Breast epithelium (tissue), 3 donors: ENCODE results near the gene NEK10.

Experiments
- POLR2A ChIP-seq: fragments of 450-650 bp; IDR thresholded peaks from one replicate; pipeline ENCODE4 v1.6.1; 2016; ENCODE audit warnings: antibody characterized with exemption, mild to moderate bottlenecking, moderate library complexity
- POLR2AphosphoS5 ChIP-seq, 3 donors: sonication (generic); formaldehyde crosslinking; IDR thresholded peaks; one replicate each; pipeline ENCODE4 v1.6.1; 2017; ENCODE audit warnings: antibody characterized with exemption in 3 of 3
- TF ChIP-seq, protein P1 (sequence below), 3 donors: fragments of 450-650 bp; IDR thresholded peaks; one replicate each; pipeline ENCODE4 v1.5.1; 2016 to 2017; ENCODE audit warnings: antibody characterized with exemption in 3 of 3, mild to moderate bottlenecking in 3 of 3, moderate library complexity in 3 of 3

GRCh38 chr3:27094721-27095120 is 274.5 kb downstream of the NEK10 start:
- TF ChIP-seq, protein P1, sequence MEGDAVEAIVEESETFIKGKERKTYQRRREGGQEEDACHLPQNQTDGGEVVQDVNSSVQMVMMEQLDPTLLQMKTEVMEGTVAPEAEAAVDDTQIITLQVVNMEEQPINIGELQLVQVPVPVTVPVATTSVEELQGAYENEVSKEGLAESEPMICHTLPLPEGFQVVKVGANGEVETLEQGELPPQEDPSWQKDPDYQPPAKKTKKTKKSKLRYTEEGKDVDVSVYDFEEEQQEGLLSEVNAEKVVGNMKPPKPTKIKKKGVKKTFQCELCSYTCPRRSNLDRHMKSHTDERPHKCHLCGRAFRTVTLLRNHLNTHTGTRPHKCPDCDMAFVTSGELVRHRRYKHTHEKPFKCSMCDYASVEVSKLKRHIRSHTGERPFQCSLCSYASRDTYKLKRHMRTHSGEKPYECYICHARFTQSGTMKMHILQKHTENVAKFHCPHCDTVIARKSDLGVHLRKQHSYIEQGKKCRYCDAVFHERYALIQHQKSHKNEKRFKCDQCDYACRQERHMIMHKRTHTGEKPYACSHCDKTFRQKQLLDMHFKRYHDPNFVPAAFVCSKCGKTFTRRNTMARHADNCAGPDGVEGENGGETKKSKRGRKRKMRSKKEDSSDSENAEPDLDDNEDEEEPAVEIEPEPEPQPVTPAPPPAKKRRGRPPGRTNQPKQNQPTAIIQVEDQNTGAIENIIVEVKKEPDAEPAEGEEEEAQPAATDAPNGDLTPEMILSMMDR (IDR thresholded peaks at IDR 0.05): no peak
- TF ChIP-seq POLR2AphosphoS5 (IDR thresholded peaks at IDR 0.05) (no peak), POLR2A (no peak)
